ENCODE data around the gene TPSAB1.

GRCh38 chr16:1262846-1263221 lies 22.3 kb downstream of the TPSAB1 start:
- TF ChIP-seq, protein P1, sequence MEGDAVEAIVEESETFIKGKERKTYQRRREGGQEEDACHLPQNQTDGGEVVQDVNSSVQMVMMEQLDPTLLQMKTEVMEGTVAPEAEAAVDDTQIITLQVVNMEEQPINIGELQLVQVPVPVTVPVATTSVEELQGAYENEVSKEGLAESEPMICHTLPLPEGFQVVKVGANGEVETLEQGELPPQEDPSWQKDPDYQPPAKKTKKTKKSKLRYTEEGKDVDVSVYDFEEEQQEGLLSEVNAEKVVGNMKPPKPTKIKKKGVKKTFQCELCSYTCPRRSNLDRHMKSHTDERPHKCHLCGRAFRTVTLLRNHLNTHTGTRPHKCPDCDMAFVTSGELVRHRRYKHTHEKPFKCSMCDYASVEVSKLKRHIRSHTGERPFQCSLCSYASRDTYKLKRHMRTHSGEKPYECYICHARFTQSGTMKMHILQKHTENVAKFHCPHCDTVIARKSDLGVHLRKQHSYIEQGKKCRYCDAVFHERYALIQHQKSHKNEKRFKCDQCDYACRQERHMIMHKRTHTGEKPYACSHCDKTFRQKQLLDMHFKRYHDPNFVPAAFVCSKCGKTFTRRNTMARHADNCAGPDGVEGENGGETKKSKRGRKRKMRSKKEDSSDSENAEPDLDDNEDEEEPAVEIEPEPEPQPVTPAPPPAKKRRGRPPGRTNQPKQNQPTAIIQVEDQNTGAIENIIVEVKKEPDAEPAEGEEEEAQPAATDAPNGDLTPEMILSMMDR (IDR thresholded peaks at IDR 0.05; ENCODE audit: low read depth, low read length): no peak
- no peak for TF ChIP-seq EZH2phosphoT487 (IDR thresholded peaks at IDR 0.05; ENCODE audit: low read depth)
